ENCODE results near the gene CLEC2D. TPM values are rescaled to one million over a fixed set of nuclear protein-coding genes. Genes with fewer than 3 reads are reported as not detected.

The CLEC2D gene
- total and polyA plus RNA-seq, 12 donors = 0.75 to 12.4 (median 3.3) TPM

DNA sequence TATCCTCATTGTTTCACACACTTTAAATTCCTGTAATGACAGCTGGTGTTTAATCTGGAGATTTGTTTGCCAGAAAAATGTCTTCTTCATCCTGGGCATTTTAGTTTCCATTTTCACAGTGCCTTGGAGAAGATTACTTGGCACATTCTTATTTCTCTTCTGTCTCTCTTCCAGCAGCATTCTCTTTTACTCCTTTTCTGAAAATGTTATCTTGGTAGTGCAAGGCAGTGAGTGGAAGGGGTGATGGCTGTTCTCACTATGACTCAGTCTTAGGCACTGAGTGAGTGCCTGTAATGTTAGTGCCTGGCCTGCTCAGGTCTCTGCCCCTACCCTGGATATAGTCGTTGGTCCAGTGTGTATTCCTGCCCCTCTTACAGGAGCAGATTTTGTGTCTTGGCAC, 50.3 kb downstream of the CLEC2D start:
- TF ChIP-seq POLR2A (IDR thresholded peaks at IDR 0.05) = no peak
- TF ChIP-seq, protein P1, sequence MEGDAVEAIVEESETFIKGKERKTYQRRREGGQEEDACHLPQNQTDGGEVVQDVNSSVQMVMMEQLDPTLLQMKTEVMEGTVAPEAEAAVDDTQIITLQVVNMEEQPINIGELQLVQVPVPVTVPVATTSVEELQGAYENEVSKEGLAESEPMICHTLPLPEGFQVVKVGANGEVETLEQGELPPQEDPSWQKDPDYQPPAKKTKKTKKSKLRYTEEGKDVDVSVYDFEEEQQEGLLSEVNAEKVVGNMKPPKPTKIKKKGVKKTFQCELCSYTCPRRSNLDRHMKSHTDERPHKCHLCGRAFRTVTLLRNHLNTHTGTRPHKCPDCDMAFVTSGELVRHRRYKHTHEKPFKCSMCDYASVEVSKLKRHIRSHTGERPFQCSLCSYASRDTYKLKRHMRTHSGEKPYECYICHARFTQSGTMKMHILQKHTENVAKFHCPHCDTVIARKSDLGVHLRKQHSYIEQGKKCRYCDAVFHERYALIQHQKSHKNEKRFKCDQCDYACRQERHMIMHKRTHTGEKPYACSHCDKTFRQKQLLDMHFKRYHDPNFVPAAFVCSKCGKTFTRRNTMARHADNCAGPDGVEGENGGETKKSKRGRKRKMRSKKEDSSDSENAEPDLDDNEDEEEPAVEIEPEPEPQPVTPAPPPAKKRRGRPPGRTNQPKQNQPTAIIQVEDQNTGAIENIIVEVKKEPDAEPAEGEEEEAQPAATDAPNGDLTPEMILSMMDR (IDR thresholded peaks at IDR 0.05) = no peak
- no peak for DNase-seq
- no peaks in the 10 kb centered on the region for H3K36me3 ChIP-seq (replicated peaks in 1 of 2)
- H3K4me1 ChIP-seq (replicated peaks in 1 of 2) = no peaks in the 10 kb centered on the region
- intact Hi-C loops (cut with DNase I) = no loop called here
- no peak overlapping the region for H3K4me3 ChIP-seq
- H3K27ac ChIP-seq = no peak overlapping the region
- 37 to 89% (median 73%) methylated on average over 1 of the region's 1 CpG for WGBS, 4 donors
- H3K9me3 ChIP-seq (replicated peaks in 1 of 3) = no peaks in the 10 kb centered on the region
- no peaks in the 10 kb centered on the region for H3K27me3 ChIP-seq

DNA sequence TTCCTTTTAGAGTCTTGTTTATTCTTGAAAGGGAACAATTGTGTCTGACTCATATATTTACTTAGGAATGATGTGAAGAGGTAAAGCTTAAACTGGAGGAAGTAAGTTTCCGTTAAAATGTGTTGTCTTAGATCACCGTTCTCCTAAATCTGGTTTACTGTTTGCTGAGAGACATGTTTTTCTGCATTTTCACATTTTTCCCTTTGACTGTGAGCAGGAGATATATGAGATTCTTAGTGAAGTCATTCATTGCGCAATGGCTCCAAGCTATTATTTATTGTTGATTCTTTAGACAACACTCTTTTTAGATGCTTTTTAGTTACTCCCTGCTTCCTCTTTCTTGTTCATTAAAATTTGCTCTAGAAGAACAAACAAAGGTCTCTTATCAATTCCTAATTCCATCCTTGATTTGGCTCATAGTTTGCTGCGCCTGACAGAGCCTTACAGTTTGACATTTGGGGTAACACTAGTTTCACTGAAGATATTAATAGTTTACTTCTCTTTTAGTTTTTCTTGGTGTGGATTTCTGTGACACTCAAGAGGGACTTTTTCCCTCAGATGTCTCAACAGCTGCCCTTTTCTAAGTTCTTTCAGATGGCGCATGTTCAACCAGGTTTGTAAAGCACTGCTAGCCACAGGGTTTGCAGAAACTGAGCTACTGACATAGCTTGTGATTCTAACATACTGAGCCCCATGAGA, 52.0 kb downstream of the CLEC2D start:
- no peaks in the 10 kb centered on the region for H3K36me3 ChIP-seq (replicated peaks in 1 of 2)
- no peaks in the 10 kb centered on the region for H3K27me3 ChIP-seq
- no peaks in the 10 kb centered on the region for H3K9me3 ChIP-seq (replicated peaks in 1 of 3)
- DNase-seq = no peak
- no peak for TF ChIP-seq POLR2A (IDR thresholded peaks at IDR 0.05)
- TF ChIP-seq, protein P1 (IDR thresholded peaks at IDR 0.05) = no peak
- no peaks in the 10 kb centered on the region for H3K4me1 ChIP-seq (replicated peaks in 1 of 2)
- H3K4me3 ChIP-seq = no peak overlapping the region
- 59 to 69% (median 62%) methylated on average over 5 of the region's 5 CpGs for WGBS, 4 donors
- no peak overlapping the region for H3K27ac ChIP-seq
- intact Hi-C loops (cut with DNase I) = no loop called here

DNA sequence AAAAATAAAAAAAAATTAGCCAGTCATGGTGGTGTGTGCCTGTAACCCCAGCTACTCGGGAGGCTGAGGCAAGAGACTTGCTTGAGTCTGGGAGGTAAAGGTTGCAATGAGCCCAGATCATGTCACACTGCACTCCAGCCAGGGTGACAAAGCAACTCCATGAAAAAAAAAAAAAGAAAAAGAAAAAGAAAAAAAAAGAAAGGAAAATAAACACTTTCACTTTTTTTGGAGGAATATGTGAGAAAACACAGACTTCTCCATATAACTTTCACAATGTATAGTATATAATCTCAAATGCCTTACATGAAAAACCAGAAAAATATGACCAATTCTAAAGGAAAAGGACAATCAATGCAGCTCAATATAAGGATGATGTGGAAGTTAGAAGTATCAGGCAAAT, 54.5 kb downstream of the CLEC2D start:
- no peak for DNase-seq
- no peaks in the 10 kb centered on the region for H3K36me3 ChIP-seq (replicated peaks in 1 of 2)
- intact Hi-C loops (cut with DNase I) = no loop called here
- WGBS, 4 donors = 78 to 88% (median 82%) methylated on average over 1 of the region's 1 CpG
- no peaks in the 10 kb centered on the region for H3K4me1 ChIP-seq (replicated peaks in 1 of 2)
- H3K27ac ChIP-seq = no peak overlapping the region
- TF ChIP-seq POLR2A (IDR thresholded peaks at IDR 0.05) = no peak
- TF ChIP-seq, protein P1 (IDR thresholded peaks at IDR 0.05) = no peak
- no peaks in the 10 kb centered on the region for H3K27me3 ChIP-seq
- H3K9me3 ChIP-seq (replicated peaks in 1 of 3) = no peaks in the 10 kb centered on the region
- no peak overlapping the region for H3K4me3 ChIP-seq

DNA sequence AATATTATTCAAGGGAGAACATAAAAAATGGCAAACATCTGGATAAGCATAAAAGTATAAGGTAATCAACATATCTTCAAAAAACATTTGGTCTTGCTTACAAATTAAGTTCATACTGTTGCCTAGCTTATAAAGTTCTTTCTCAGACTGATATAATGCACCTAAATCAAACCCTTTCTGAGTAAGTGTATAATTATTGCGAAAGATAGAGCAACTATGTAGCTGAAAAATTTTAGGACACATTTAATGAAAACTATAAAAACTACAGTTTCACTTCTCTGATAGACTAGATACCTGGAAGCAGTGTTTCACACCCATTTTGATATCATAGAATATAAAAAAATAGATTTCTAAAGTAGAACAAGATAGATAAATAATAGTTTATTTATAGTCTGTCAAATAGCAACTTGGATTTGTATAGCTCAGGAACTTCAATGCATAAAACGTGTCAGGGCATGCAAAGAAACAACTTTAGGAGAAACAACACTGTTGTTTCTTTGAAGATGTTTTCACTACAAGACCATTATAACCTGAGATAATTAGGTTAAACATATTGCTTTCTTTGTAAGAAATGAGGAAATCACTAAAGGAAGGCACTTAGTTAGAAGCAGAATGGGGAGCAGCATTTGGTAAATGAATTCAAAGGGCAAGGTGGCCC, 55.8 kb downstream of the CLEC2D start:
- intact Hi-C loops (cut with DNase I) = no loop called here
- H3K4me1 ChIP-seq (replicated peaks in 1 of 2) = no peaks in the 10 kb centered on the region
- no peak for DNase-seq
- H3K4me3 ChIP-seq = no peak overlapping the region
- 62 to 85% (median 84%) methylated on average over 2 of the region's 2 CpGs for WGBS, 4 donors
- H3K9me3 ChIP-seq (replicated peaks in 1 of 3) = no peaks in the 10 kb centered on the region
- H3K27me3 ChIP-seq = no peaks in the 10 kb centered on the region
- H3K27ac ChIP-seq = no peak overlapping the region
- no peak for TF ChIP-seq POLR2A (IDR thresholded peaks at IDR 0.05)
- TF ChIP-seq, protein P1 (IDR thresholded peaks at IDR 0.05) = no peak
- H3K36me3 ChIP-seq (replicated peaks in 1 of 2) = no peaks in the 10 kb centered on the region

All from adrenal gland (tissue), 12 donors.